Right renal pelvis (tissue), 4 donors: ENCODE results near the gene AGBL4. TPM values are rescaled to one million over a fixed set of nuclear protein-coding genes. Genes with fewer than 3 reads are reported as not detected.

Source experiments
- DNase-seq, 4 donors: peaks; one replicate each; pipeline ENCODE4 v3.0.0-alpha.2; 2013; ENCODE audit warnings: low read depth in 4 of 4, low spot score in 3 of 4, missing footprints in 1 of 4
- polyA plus RNA-seq, 4 donors: library from polyadenylated mRNA; unstranded; fragments of 120-200 nt; gene quantifications; one replicate each; pipeline ENCODE4 v1.2.1, GENCODE V29; 2013; ENCODE audit not compliant: insufficient read length in 4 of 4

Gene AGBL4
- polyA plus RNA-seq, 4 donors: 0.87 to 1.5 (median 1.2) TPM

DNA sequence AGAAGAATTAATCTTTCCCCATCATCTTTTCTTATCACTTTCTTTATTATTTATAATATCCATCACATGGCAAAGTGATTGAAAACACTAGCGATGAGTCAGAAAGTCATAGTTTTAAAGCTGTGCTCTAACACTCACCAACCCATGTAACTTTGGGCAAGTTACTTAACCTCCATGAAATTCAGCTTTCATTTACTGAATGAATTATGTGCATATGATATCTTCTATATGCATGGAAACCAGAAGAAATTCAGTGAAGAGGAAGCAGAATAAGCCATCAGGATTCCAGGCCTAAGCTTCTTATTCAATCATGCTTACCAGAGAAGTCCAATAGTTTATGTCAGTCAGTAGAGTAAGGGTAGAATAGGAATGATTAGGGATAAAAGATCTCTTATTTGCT lies 300.1 kb downstream of the AGBL4 start:
- DNase-seq: no peak

DNA sequence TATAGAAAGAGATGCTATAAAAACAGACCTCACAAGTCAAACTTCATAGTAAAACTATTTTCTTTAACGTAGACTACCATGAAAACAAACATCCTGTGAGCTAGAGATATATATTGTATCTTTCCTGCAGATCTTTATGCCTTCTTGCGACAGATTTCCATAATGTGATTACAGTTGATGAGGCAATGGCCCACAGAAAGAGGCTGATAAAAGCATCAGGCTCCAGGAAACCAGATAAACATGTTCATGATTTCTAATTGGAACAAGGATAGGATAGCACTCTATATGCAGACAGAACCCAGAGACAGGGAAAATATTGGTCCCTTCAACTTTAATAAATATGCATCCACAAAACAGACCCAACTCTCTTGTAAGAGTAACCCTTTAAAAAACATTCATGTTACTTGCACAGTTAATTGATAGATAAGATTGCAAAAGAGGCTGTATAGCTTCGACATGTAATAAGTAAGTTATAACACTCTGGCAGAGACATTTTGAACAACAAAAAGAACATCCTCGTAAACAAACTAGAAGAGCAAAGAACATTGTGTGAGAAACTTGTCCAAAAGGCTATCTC lies 329.4 kb downstream of the AGBL4 start:
- no peak for DNase-seq

DNA sequence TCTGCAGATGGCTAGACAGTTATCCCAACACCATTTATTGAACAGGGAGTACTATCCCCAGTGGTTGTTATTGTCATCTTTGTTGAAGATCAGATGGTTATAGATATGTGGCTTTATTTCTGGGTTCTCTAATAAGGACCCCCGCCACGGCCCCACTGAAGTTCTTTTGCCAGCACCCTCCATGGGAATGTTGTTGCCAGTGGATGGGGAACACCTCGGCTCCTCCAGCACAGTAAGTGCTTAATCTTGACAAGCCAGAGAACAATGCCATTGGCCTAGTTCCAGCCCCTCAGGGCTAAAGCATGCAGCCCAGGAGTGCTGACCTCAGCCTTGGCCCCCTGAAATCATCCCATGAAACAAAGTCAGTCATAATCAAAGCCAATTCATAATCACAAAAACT lies 337.6 kb downstream of the AGBL4 start:
- no peak for DNase-seq

DNA sequence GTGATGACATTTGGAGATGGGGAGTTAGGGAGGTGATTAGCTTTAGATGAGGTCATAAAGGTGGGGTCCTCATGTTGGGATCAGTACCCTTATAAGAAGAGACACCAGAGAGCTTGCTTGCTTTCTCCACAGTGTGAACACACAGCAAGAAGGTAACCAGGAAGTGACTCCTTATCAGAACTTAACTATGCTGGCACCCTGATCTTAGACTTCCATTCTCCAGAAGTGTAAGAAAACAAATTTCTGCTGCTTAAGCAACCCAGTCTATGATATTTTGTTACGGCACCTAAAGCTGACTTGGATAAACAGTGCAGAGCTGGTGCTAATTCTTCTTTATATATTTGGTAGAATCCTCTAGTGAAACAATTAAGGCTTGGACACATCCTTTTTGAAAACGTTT lies 346.0 kb downstream of the AGBL4 start:
- no peak for DNase-seq

DNA sequence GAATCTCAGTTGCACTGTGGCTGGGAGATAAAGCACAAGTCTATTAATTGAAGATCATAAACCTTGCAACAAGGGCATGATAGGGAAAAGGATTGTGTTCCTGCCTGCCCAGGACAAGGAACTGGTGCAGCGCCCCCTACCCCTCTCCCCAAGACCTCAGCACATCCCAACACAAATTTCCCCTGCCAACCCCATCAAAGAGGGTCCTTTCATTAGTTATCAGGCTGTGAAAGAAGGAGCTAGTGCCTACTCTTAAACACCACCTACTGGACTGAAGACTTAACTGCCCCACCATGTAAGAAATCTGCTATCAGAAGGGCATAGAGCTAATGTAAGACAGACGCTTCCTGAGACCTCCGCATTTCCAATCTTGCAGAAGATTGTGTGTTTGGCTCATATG lies 372.6 kb downstream of the AGBL4 start:
- no peak for DNase-seq

DNA sequence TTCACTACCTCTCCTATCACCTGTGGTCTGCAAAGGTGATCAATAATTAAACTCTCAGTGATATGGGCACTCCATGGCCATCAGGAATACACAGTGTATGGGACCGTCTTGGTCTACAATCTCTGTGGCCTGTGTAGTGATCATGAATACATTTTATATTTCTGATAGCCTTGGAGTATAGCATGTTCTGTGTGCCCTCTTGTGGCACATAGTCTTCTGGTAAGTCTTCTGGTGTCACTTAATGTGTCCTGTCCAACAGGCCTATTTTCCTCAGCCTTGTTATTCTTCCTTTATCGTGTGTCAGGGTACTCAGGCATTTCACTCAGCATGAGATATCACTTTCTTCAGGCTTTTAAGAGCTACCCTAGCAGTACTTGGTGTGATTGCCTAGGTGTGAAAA lies 393.6 kb downstream of the AGBL4 start:
- DNase-seq: no peak

DNA sequence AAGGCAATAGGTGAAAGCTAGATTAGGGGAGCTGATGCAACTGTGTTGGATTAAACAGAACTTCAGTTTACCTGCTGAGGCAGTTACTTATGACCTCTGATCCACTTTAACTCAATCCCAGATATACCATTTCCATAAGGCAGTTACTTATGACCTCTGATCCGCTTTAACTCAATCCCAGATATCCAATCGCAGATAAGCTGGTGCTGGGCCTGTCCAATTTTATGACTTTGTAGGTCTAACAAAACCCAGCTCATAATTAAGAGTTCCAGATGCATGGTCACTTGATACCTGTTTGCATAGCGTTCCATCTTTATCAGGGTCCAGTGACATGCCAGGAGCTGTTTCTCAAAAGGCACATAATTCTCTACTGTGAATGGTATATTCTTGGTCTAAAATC lies 396.0 kb downstream of the AGBL4 start:
- no peak for DNase-seq

DNA sequence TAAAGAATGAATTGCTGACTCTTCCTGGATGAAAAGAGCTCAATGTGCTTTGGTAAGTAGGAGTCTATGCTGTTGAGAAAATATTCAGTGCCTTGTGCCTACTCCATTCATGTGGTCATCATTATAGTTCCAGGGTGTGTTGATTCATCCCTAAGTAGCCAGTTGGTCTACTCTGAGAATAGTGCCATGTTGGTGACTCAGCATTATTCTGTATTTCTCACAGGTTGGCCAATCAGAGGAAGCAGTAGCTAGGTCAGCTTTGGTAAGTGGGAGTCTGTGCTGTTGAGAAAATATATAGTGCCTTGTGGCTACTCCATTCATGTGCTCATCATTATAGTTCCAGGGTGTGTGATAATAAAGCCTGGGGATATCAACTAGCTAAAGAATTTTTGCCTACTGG lies 397.3 kb downstream of the AGBL4 start:
- no peak for DNase-seq

DNA sequence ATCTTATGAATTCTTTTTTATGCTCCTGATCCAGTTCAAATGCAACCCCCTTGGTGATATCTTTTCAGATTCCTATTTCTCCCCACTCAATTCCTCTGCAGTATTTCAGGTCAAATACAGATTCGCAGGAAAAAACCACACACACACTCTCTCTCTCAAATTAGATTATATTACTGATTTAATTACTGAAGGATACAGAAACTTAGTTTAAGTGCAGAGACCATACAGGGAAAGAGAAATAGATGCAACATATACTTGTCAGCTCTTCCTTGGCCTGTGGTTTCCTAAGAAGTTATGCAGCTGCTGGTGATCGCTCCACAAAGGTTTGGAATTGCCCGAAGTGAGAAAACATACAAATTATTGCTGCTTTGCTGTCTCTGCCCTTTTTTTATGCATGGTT lies 400.9 kb downstream of the AGBL4 start:
- no peak for DNase-seq

DNA sequence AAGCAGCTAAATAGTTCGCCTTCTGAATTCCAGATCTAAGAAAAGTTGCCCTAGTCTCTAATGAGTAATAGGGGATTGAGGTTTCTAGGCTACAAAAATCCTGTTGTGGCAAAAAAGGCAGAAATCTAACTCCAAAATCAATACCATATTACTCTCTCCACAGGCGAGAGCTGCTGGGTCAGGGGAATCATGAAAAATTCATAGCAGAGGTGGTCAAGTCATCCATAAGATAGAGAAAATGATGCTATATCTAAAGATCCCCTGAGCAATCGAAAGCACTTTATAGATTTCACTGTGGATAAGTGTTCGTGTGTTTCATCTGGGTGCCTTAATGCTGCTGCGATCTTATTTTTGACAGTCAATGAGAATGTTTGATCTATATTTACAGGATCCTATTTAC lies 417.7 kb downstream of the AGBL4 start:
- no peak for DNase-seq

DNA sequence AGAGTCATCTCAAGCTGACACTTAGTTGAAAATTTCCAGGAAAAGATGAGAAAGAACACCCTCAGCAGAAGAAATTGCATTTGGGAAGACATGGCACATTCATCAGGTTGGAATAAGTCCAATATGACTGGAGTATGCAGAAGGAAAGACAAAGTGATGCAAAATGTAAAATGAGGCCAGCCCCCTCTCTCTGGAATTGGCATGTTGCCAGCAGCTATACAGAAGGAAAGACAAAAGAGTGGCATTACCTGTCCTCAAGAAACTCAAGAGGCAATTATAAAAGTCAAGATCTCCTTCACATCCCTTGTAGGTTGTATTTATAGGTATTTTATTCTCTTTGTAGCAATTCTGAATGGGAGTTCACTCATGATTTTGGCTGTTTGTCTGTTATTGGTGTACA lies 426.3 kb downstream of the AGBL4 start:
- no peak for DNase-seq

DNA sequence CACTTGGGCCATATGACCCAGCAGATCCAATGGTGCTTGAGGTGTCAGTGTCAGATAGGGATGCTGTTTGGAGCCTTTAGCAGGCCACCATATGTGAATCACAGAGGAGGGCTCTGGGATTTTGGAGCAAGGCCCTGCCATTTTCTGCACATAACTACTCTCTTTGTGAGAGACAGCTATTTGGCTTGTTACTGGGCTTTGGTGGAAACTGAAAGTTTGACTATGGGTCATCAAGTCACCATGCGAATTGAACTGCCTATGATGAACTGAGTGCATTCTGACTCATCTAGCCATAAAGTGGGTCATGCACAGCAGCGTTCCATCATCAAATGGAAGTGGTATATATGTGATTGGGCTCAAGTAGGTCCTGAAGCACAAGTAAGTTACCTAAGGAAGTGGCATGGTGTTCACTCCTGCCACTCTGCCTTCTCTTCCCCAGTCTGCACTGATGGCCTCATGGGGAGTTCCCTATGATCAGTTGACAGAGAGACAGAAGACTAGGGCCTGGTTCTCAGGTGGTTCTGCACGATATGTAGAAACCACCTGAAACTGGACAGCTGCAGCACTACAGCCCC lies 447.3 kb downstream of the AGBL4 start:
- no peak for DNase-seq

DNA sequence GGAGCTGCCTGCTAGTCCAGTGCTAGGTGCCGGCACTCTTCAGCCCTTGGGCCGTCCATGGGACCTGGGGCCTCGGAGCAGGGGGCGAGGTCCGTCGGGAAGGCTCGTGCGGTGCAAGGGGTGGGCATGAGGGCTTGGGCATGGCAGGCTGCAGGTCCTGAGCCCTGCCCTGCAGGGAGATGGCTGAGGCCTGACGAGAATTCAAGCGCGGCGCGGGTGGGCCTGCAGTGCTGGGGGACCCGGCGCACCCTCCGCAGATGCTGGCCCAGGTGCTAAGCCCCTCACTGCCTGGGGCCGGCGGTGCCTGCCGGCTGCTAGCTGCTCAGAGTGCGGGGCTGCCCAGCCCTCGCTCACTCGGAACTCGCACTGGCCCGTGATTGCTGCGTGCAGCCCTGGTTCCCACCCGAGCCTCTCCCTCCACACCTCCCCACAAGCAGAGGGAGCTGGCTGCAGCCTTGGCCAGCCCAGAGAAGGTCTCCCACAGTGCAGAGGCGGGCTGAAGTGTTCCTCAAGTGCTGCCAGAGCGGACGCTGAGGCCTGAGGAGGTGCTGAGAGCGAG lies 467.0 kb downstream of the AGBL4 start:
- DNase-seq: no peak

DNA sequence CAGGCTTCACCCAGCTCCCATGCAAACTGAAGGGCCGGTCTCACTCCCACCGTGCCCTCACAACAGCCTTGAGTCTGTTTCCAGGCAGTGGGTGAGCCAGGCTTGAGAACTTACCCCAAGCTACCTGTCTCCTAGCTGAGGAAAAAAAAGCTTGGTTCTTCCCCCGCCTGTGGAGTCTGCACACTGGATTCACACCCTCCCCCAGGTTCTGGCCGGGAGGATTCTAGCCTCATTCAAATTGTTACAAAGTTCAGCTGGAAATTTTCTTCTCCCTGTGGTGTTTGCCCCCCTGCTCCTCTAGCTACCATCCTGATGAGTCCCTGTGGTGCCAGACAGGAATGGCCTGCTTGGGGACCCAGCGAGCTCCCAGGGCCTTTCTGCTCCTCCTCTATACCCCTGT lies 471.7 kb downstream of the AGBL4 start:
- no peak for DNase-seq

DNA sequence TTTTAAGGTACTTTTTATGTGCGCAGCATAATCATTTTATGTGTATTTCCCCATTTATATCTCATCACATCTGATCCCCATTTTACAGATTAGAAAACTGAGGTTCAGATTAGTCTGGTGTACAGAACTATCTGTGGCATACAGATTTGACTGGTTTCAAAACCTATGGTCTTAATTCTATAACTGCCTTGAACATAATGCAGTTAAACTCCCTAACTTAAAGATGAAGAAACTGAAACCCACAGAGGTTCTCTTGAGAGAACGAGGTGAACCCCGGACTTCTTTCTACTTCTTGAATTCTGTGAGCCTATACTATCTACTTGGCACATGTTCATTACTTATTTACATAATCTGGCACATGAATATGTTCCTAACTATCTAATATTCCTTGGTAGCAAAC lies 479.1 kb downstream of the AGBL4 start:
- DNase-seq: no peak

DNA sequence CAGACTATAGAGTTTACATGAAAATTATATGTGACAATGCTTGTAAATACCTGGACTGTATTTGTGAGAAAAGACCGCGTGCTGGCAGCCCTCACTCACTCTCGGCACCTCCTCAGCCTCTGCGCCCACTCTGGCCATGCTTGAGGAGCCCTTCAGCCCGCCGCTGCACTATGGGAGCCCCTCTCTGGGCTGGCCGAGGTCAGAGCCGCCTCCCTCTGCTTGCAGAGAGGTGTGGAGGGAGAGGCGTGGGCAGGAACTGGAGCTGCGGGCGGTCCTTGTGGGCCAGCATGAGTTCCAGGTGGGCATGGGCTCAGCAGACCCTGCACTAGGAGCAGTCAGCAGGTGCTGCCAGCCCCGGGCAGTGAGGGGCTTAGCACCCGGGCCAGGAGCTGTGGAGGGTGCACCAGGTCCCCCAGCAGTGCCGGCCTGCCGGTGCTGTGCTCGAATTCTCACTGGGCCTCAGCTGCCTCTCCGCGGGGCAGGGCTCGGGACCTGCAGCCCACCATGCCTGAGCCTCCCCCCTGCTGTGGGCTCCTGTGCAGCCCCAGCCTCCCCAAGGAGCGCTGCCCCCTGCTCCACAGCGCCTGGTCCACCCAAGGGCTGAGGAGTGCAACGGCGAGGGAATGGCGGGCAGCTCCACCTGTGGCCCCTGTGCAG lies 482.5 kb downstream of the AGBL4 start:
- DNase-seq: no peak

DNA sequence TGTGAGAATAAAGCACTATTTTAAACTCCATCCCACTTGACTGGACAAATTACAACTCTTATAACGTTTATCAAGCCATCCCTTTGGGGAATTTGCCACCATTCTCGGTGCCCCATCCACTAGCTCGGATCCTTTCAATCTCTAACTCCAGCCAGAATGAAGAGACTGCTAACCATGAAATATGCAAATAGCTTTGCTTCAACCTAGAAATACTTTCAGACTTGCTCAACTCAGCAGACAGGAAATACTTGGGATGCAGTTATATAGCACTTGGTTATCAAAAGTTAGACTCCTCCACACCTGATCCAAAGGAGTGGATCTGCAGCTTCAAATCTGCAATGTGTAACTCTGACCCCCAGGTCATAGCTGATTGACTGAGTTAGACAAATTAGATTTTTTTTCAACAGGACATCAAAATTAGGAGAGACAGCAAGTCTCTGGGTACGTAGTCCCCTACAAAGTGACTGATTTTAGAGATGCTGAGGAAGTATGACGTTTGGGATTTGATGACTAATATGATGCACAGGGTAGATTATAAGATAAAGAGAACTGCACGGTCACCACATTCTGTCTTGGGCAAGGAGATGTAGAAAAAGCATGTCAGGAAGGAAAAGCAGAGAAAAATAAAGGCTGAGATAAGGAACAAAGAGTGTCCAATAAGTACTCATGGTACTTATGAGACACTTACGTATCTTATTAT lies 496.0 kb downstream of the AGBL4 start:
- DNase-seq: no peak

DNA sequence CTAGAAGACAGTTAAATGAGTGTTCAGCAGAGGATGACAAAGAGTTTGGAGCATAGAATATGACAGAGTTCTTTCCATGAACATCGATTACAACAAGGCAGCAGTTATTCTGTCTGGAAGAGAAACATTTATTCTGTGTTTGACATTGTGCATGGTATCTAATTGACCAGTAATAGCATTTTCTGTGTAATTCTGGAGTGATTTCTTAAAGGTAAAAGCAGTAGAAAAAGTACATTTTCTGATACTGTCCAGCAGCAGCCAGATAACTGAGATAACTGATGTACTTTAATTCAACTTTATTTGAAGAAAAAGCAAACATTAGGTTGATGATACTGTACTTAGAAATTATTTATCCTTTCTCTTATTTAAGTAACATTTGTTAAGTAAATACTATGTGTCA lies 497.1 kb downstream of the AGBL4 start:
- DNase-seq: no peak

DNA sequence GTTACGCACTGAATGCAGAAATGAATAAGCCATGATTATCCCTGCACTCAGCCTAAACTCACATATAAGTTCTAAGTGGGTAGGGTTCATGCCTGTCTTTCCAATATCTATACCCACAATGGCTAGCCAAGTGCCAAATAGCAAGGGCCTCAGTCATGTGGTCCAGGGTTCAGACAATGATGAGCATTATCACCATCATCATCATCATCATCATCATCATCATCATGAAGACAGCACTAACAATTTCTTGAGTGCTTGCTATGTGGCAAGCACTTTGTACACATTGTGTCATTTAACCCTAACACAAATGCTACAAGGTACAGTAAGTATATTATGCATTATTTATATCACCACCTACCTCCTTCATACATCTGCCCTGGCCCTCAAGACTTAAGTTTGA lies 500.0 kb downstream of the AGBL4 start:
- DNase-seq: no peak

DNA sequence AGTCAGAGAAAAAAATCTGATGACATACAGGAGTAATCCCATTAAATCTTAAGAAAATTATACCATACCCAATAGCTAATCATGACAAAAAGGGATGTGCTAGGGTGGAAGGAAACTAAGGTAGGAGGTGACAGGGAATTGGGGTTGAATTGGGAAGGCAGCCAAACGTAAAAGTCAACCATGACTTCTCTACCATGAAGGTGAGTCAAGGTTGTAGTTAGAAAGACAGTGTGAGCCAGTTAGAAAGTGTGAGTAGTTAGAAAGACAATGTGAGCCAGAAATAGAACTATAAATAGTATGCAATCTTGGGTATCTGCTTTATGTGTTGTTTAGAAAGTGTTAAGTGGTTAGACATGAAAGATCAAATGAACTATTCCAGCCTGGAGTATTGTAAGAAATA lies 556.8 kb downstream of the AGBL4 start:
- no peak for DNase-seq

DNA sequence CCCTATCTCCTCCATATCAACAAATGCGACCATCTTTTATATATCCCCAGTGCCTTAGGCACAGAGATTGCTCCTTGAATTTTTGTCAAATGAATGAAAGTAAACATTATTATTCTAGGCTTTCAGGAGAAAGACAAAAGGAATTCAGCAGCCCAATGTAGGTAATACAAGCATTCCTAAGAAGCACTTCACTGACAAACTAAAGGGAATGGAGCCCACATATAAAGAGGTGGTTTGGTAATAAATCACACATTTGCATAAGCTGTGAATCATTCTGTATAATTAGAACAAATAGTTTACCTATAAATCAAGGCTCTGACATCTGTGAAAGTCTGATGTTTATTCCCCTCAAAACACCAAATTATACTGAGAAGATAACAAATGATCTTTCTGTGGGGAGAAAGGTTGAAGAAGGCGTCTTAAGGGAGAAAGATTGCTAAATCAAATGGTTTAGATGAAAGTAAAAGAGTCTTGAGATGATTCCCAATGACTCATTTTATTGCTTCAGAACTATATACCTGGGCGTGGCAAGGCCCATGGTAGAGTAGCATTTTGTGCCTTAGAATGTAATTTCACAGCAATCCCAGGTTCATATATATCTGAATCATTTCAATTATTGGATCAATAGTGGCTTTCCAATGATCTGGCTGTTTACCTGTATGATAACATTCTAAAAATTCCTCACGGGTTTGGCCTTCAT lies 558.1 kb downstream of the AGBL4 start:
- no peak for DNase-seq
